ENCODE data around the gene SPATA2. TPM values are rescaled to one million over a fixed set of nuclear protein-coding genes. Genes with fewer than 3 reads are reported as not detected.
A peak's percentile ranks its signal among the peaks of the same experiment; 100 is the strongest.

SPATA2 gene
- total and polyA plus RNA-seq, 2 of the 13 experiments (the other 11 are each of a cell fraction or from before 2014, with no cell fraction given) = 3.2 to 8.7 TPM

DNA sequence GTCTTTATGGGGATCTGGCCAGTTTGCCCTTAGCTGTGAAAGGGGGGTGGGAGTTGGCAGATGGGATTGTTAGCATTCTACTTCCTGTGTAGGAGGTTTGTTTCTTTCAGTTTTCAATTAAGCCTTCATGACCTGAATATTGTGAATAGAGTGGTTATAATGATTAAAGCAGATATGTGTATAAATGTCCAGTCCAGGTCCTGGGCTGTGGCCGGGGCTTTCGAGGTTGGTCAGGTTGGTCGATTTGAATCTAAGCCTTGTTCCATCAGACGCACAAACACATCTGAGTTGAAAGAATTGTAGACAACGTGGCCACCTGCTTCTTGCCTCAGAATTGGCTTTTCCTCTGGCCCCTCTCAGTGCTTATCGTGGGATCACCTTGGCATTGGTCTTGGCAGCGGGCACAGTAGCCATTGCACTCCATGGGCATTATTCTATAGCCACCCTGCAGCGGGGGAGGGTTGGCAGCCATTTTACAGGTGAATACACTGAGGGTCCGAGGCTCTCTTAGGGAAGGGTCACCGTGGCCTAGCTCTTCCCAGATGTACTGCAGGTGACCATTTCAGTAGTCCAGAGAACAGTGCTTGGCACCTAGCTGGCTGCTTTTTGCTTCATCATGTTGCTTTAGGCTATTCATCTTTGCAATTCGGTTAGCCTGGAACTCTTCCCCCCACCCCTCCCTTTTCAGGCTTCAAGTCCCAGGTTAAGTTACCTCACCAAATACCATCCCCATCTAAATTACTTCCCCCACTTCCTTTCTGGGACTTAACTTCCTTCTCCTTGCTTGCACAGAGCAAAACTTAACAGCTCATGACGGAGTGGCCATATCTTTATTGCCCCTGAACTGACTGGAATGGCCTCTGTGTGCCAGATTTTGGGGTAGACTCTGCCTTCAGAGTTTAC is 21.9 kb upstream of the SPATA2 start:
- no peak overlapping the region for H2AFZ ChIP-seq (ENCODE audit: low read length)
- DNase-seq (ENCODE audit: low spot score) (no peak), ATAC-seq (peak; percentile 7; the same call in 2 of the 3 replicates), FAIRE-seq (no peak)
- H3K9me3 ChIP-seq (ENCODE audit: low read length) = no peaks in the 10 kb centered on the region
- BruUV-seq (replicated peaks) = TSS peak; percentile 66
- peak overlapping the region; percentile 78 for H3K27ac ChIP-seq (ENCODE audit: extremely low read length, insufficient read depth, low read length)
- POLR2A ChIA-PET = interaction anchor here (0.7 to 6.7 kb wide), 16 partner anchors 9 to 334 kb away, joined by 3 to 105 read pairs (median 6); partner anchors contain the start of genes SLC9A8 and SPATA2
- no peaks in the 10 kb centered on the region; a peak in 2 of 5 replicates for H3K27me3 ChIP-seq (ENCODE audit: control insufficient read depth in 1 of 2, insufficient read depth in 2 of 2, low read length in 2 of 2)
- H3K4me3 ChIP-seq (replicated peaks in 1 of 3; ENCODE audit: insufficient read depth in 1 of 3, low read depth in 2 of 3, low read length in 3 of 3) = peak overlapping the region; percentile 80 to 99 (median 99)
- H3K79me2 ChIP-seq (ENCODE audit: insufficient read depth, low read length) = peaks cover 58% of the 10 kb centered on the region
- peaks cover 76% of the 10 kb centered on the region for H3K4me1 ChIP-seq (ENCODE audit: insufficient read depth, low read length)
- H3K9ac ChIP-seq (ENCODE audit: insufficient read depth, low read depth, low read length) = peak overlapping the region; percentile 97
- H3K36me3 ChIP-seq (replicated peaks in 1 of 2; ENCODE audit: control insufficient read depth in 1 of 2, insufficient read depth in 2 of 2, low read length in 2 of 2) = peaks cover 12 to 29% of the 10 kb centered on the region in 2 experiments; a peak in 4 of 5 replicates
- peaks cover 36% of the 10 kb centered on the region for H4K20me1 ChIP-seq (ENCODE audit: insufficient read depth, low read length)
- H3K4me2 ChIP-seq (ENCODE audit: low read depth, low read length) = peak overlapping the region; percentile 98
- 13% methylated on average over 12 of the region's 12 CpGs for WGBS (ENCODE audit: low lambda C conversion rate)
- CTCF ChIA-PET (ENCODE audit: low intra/inter-chr PET ratio, low total read pairs) = no interaction called here
- intact Hi-C loops (cut with micrococcal nuclease; ENCODE audit: unreplicated experiment) = no loop called here
- in situ Hi-C loops (cut with HindIII; ENCODE audit: extremely low pct_ligation_motif_present, low pct_unique_long_range_greater_than_20kb) = no loop called here
- TF ChIP-seq ZBTB38 (CRISPR knock-in tag; IDR thresholded peaks at IDR 0.05) (no peak), HNRNPH1 (optimal IDR thresholded peaks at IDR 0.05; ENCODE audit: low read depth, low read length) (no peak), RXRB (CRISPR knock-in tag; IDR thresholded peaks at IDR 0.05; ENCODE audit: borderline replicate concordance) (no peak; the same call in 1 of the 2 replicates), TAF15 (IDR thresholded peaks at IDR 0.05; ENCODE audit: low read depth, low read length, poor library complexity, severe bottlenecking) (no peak), BRD4 (CRISPR knock-in tag; IDR thresholded peaks at IDR 0.05) (peak; percentile 53; the same call in 1 of the 2 replicates), ZNF577 (CRISPR knock-in tag; IDR thresholded peaks at IDR 0.05; ENCODE audit: borderline replicate concordance, low read depth) (no peak), MAF1 (CRISPR knock-in tag; IDR thresholded peaks at IDR 0.05; ENCODE audit: borderline replicate concordance) (0 out of 2 replicates have a peak, but pooled peaks have one; percentile 27), ZNF569 (CRISPR knock-in tag; IDR thresholded peaks at IDR 0.05; ENCODE audit: borderline replicate concordance) (no peak), POLR2A (IDR thresholded peaks at IDR 0.05; ENCODE audit: insufficient read depth in 1 of 2, low read depth in 2 of 2, low read length in 2 of 2) (peak; percentile 29 to 38; a peak in 1 of 4 replicates), ZNF550 (CRISPR knock-in tag; IDR thresholded peaks at IDR 0.05; ENCODE audit: borderline replicate concordance) (0 out of 2 replicates have a peak, but pooled peaks have one; percentile 56), FOSL2 (CRISPR knock-in tag; IDR thresholded peaks at IDR 0.05) (no peak), ZNF7 (CRISPR knock-in tag; IDR thresholded peaks at IDR 0.05) (0 out of 2 replicates have a peak, but pooled peaks have one; percentile 3), ZC3H4 (CRISPR knock-in tag; IDR thresholded peaks at IDR 0.05; ENCODE audit: borderline replicate concordance) (0 out of 2 replicates have a peak, but pooled peaks have one; percentile 24), MED8 (CRISPR knock-in tag; IDR thresholded peaks at IDR 0.05; ENCODE audit: insufficient replicate concordance) (peak; percentile 3), BCL6 (CRISPR knock-in tag; IDR thresholded peaks at IDR 0.05) (no peak), ZC3H13 (CRISPR knock-in tag; IDR thresholded peaks at IDR 0.05) (peak; percentile 78), YEATS4 (CRISPR knock-in tag; IDR thresholded peaks at IDR 0.05; ENCODE audit: borderline replicate concordance) (0 out of 2 replicates have a peak, but pooled peaks have one; percentile 40), TAF1 (CRISPR knock-in tag; IDR thresholded peaks at IDR 0.05) (no peak), ZNF605 (CRISPR knock-in tag; IDR thresholded peaks at IDR 0.05) (no peak; the same call in 1 of the 2 replicates)
- TF ChIP-seq, protein P1, sequence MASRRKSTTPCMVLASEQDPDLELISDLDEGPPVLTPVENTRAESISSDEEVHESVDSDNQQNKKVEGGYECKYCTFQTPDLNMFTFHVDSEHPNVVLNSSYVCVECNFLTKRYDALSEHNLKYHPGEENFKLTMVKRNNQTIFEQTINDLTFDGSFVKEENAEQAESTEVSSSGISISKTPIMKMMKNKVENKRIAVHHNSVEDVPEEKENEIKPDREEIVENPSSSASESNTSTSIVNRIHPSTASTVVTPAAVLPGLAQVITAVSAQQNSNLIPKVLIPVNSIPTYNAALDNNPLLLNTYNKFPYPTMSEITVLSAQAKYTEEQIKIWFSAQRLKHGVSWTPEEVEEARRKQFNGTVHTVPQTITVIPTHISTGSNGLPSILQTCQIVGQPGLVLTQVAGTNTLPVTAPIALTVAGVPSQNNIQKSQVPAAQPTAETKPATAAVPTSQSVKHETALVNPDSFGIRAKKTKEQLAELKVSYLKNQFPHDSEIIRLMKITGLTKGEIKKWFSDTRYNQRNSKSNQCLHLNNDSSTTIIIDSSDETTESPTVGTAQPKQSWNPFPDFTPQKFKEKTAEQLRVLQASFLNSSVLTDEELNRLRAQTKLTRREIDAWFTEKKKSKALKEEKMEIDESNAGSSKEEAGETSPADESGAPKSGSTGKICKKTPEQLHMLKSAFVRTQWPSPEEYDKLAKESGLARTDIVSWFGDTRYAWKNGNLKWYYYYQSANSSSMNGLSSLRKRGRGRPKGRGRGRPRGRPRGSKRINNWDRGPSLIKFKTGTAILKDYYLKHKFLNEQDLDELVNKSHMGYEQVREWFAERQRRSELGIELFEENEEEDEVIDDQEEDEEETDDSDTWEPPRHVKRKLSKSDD (CRISPR knock-in tag; IDR thresholded peaks at IDR 0.05; ENCODE audit: low read depth) = no peak

Data from HepG2 (cell line).